Testis (tissue), 2 donors: Measurements from ENCODE around the gene NIPAL1.

Experiments used
- CTCF ChIP-seq, 3 experiments: fragments of 450-650 bp in 2 of 3; fragments of 200-600 bp in 1 of 3; sonication (generic) in 1 of 3; IDR thresholded peaks; one replicate each; pipeline ENCODE4 v1.5.1; 2016 to 2019; ENCODE audit warnings: antibody characterized with exemption in 3 of 3, mild to moderate bottlenecking in 2 of 3, moderate library complexity in 1 of 3
- POLR2A ChIP-seq: fragments of 450-650 bp; IDR thresholded peaks from one replicate; pipeline ENCODE4 v1.6.1; 2017; ENCODE audit warnings: antibody characterized with exemption, mild to moderate bottlenecking, moderate library complexity

GRCh38 chr4:48047421-48047844 is 30.9 kb downstream of the NIPAL1 start:
- TF ChIP-seq CTCF (IDR thresholded peaks at IDR 0.05) (no peak), POLR2A (no peak)
